Measurements from ENCODE around the gene YPEL2.
A peak's percentile ranks its signal among the peaks of the same experiment; 100 is the strongest.

Gene YPEL2

DNA sequence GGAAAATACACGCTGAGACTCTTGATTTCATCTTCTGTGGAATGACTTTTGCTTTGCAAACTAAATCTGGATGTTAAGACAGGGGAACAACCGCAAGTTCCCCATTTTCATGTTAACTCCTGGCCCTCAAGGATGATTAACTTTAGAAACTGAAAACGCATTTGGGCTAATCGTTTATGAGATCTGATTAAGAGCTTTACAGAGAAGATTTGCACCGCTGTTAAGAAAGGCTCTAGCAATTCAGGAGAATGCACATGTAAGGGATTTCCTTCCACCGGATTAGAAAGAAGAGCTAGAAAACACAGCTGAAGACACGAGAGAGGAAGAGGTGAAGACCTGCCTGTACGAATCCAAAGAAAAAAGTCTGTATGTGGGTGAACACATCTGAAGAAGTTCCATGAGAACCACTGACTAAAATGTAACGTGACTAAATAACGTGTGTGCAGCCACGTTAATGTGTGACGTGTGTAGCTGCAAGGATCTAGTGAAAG, 106.4 kb downstream of the YPEL2 start:
- DNase-seq, result no peak

DNA sequence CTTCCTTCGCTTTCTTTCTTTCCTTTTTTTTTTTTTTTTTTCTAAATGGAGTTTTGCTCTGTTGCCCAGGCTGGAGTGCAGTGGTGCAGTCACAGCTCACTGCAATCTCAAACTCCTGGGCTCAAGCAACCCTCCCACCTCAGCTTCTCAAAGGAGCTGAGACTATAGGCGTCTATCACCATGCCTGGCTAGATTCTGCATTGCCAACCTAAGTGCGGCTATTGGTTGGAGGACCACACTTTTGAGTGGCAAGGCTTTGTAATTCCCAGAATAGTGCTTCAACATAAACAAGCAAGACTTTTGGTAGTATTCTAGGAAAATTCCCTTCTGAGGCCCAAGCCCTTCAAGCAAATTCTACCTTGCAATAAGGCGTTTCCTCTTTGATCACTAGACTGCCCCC, 107.8 kb downstream of the YPEL2 start:
- no peak for DNase-seq

DNA sequence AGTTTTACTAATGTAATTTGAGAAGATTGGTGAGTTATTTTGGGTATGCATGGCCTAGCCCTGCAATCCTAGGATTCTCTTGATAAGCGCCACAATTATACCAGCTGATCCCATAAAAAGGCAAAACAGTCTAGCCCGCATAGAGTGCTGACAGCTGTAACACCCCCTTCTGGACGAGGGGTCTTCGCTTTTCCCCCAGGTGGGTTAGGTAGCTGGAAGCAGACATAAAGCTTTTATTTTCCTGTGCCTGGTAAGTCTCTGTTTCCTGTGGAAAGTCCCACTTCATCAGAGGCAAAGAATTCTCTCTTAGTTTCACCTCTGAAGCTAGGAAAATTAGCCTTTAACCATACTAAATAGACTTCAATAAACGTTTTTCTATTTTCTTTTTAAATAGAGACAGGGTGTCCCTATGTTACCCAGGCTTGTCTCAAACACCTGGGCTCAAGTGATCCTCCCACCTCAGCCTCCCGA, 108.3 kb downstream of the YPEL2 start:
- DNase-seq, result no peak

DNA sequence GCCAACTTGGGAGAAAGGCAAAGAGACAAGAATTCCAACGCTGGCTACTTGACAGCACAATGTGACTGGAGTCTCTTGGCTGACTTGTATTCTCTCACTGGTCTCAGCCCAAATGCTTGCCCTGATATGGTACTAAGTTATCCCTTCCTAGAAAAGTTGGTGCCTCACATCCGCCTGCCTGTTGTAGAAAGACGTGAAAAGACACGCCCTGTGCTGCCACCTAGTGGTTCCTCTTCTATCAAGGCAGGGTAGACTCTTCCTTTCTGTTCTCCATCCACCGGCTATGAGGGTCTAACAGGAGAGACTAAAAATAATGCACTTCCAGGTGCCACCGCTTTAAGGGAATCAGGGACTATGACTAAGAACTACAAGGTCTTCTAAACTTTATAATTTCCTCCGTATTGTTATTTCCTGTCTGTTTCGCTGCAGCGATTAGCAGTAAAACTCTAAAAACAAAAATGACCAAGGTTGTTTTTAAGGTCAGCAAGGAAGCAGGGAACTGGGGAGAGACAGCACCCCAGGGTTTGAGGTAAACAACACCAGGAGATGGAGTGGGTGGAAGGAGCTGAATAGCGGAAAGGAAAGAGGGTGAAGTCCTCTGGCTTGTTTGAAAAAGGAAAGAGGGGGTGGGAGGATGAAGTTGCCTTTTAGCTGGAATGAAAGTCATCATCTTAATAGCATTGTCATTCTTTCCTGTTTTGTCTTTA, 109.5 kb downstream of the YPEL2 start:
- peak; percentile 92 for DNase-seq

DNA sequence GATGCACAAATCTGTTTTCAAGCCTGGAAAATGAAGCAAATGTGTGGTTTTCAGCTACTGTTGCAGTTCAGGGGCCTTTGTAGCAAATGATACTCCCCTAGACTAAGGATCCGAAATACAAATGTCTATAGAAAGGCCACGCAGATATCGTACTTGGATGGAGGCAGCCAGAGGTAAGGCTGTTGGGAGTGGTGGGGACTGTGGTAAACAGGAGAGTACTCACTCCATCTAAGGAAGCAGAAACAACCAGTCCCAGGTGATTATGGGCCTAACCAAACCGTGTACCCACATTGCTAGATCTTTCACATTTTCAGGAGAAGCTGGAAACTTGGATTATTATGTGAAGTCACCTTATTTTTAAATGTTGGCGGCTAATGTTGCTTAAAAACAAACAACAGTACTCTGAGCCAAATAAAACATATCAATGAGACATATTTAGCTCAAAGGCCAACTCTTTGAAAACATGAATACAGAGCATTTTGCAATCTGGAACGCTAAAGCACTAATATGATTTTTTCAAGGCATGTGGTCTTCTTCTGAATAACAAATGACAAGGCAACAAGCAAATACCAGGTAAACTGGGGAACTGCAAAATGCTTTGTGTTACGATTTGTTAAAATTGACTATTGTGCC, 110.1 kb downstream of the YPEL2 start:
- DNase-seq, result no peak

DNA sequence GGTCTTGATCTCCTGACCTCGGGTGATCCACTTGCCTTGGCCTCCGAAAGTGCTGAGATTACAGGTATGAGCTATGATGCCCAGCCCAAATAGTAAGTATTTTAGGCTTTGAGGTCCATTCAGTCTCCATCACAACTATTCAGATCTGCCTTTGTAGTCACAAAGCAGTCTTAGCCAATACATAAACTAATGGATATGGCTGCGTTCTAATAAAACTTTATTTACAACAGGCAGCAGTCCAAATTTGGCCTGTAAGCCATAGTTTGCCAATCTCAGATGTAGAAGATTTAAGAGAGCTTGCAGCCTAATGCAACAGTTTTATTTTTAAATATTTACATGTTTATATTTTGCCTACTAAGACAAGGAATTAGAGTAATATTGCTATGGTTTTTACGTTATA, 111.7 kb downstream of the YPEL2 start:
- DNase-seq, result no peak
